Endodermal cell (in vitro differentiated cells): ENCODE measurements around the gene SKOR1. TPM values are rescaled to one million over a fixed set of nuclear protein-coding genes. Genes with fewer than 3 reads are reported as not detected.

ENCODE experiments used
- DNase-seq: peaks from one replicate; pipeline ENCODE4 v3.0.0-alpha.2; 2017
- H3K27ac ChIP-seq: 2 replicates; pipeline ENCODE4 v1.5.1; 2013; ENCODE audit warnings: mild to moderate bottlenecking, low read depth, low read length, moderate library complexity
- H3K27me3 ChIP-seq: 2 replicates; pipeline ENCODE4 v1.6.1; 2013; ENCODE audit warnings: mild to moderate bottlenecking, low read length, moderate library complexity; ENCODE audit not compliant: insufficient read depth, control insufficient read depth, poor library complexity, severe bottlenecking
- H3K36me3 ChIP-seq: 2 replicates; pipeline ENCODE4 v1.7.0; 2013; ENCODE audit warnings: mild to moderate bottlenecking, low read length, moderate library complexity; ENCODE audit not compliant: control insufficient read depth, insufficient read depth
- H3K4me1 ChIP-seq: one replicate; pipeline ENCODE4 v1.7.0; 2013; ENCODE audit warnings: low read length; ENCODE audit not compliant: control insufficient read depth, insufficient read depth
- H3K4me3 ChIP-seq: 2 replicates; pipeline ENCODE4 v1.5.1; 2013; ENCODE audit warnings: mild to moderate bottlenecking, low read length, moderate library complexity
- H3K9ac ChIP-seq: 2 replicates; pipeline ENCODE4 v1.6.1; 2013; ENCODE audit warnings: mild to moderate bottlenecking, low read length, moderate library complexity; ENCODE audit not compliant: poor library complexity, severe bottlenecking; ENCODE audit errors: extremely low read depth
- H3K9me3 ChIP-seq: 2 replicates; pipeline ENCODE4 v1.6.1; 2013; ENCODE audit warnings: mild to moderate bottlenecking, low read length, moderate library complexity; ENCODE audit not compliant: control insufficient read depth
- H3K27ac Mint-ChIP-seq: 2 replicates; pipeline ENCODE4 v1.8.0; 2020; ENCODE audit warnings: mixed read lengths
- H3K27me3 Mint-ChIP-seq: 2 replicates; pipeline ENCODE4 v1.8.0; 2021; ENCODE audit warnings: mild to moderate bottlenecking, mixed read lengths; ENCODE audit not compliant: insufficient read depth
- H3K36me3 Mint-ChIP-seq: 2 replicates; pipeline ENCODE4 v1.8.0; 2020; ENCODE audit warnings: low read depth, mixed read lengths
- H3K4me1 Mint-ChIP-seq: 2 replicates; pipeline ENCODE4 v1.8.0; 2020; ENCODE audit warnings: mixed read lengths
- H3K4me3 Mint-ChIP-seq: 2 replicates; pipeline ENCODE4 v1.8.0; 2020; ENCODE audit warnings: mild to moderate bottlenecking, moderate library complexity, mixed read lengths
- H3K9me3 Mint-ChIP-seq: 2 replicates; pipeline ENCODE4 v1.8.0; 2020; ENCODE audit warnings: mild to moderate bottlenecking, mixed read lengths
- WGBS, 2 experiments: methylation state at CpG; one replicate each; pipeline versions ENCODE4 v1.1.5 to v1.1.7; 2013; ENCODE audit warnings: missing lambda C conversion rate in 2 of 2, mixed read lengths in 1 of 2; ENCODE audit not compliant: insufficient coverage in 1 of 2, insufficient read length in 1 of 2; 5-methylcytosine and 5-hydroxymethylcytosine counted together
- total RNA-seq, 2 donors: library from RNA; stranded (reverse); fragmentation: NEBNext Ultra II Directional in 1 of 2; extraction: Animal tissue kit (Norgen Biotek cat#: 25700) in 1 of 2; gene quantifications; 2 replicates in 1 of 2; 3 replicates in 1 of 2; pipeline ENCODE4 v1.2.1, GENCODE V29; 2021
- TF ChIP-seq, protein P1 (sequence below): fragments of 200-600 bp; sonication (generic); conservative IDR thresholded peaks from 2 replicates; pipeline ENCODE4 v1.5.0; 2021; ENCODE audit warnings: antibody characterized with exemption, mild to moderate bottlenecking

Gene SKOR1
- total RNA-seq, 2 donors from 2014 or later = 0.37 to 0.51 TPM

- H3K4me3 ChIP-seq = no peak overlapping the region
- peak; percentile 54 for DNase-seq
- 36 to 42% methylated on average over 37 to 50 of the region's 50 CpGs for WGBS, 2 experiments
Observed at GRCh38 chr15:67820122-67820991, 5.0 kb upstream of the SKOR1 start.

DNA sequence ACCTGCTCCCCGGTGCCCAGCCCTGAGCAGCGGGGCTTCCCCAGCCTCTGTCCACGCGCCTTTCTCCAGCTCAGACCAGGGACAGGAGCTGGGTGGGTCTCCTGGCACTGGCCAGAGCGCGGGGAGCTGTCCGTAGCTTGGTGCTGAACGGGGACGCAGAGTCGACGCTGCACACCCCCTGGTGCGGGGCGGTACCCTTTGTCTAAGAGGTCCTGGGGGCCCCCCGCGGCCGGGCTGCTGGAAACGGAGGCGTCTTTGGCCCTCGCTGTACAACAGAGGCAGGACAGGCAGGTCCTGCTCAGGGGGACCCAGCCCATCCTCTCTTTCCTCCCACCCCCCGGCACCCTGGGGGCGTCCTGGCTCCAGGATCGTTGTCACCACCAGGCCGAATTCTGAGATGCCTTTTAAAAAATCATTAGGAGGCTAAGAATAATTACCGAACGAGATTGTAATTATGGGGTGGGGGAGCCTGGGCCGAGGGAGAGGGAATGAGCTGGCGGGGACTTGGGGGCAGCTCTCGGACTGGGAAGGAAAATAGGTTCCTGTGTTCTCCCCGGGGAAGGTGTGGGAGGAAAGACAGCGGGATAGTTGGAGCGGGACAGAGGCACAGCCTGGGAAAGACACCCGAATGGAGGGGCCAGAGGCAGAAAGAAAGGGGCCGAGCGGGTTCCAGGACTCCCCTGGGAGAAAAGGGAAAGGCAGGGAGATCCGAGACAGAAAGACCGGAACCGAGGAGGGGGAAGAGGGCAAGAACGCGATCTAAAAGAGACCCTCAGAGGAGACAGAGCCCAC is 4.1 kb upstream of the SKOR1 start:
- H3K4me3 ChIP-seq = no peak overlapping the region
- H3K27ac Mint-ChIP-seq = no peak overlapping the region
- WGBS, 2 experiments = 2 to 7% methylated on average over 16 to 39 of the region's 39 CpGs

More at GRCh38 chr15:67820122-67820991, 5.0 kb upstream of the SKOR1 start:
- Histone ChIP-seq H3K9ac (no peak overlapping the region), H3K4me1 (peaks cover 5% of the 10 kb centered on the region), H3K27ac (no peak overlapping the region), H3K36me3 (no peaks in the 10 kb centered on the region), H3K27me3 (peaks cover 99% of the 10 kb centered on the region), H3K9me3 (peaks cover 6% of the 10 kb centered on the region)
- H3K4me1 Mint-ChIP-seq = peaks cover 15% of the 10 kb centered on the region
- TF ChIP-seq, protein P1, sequence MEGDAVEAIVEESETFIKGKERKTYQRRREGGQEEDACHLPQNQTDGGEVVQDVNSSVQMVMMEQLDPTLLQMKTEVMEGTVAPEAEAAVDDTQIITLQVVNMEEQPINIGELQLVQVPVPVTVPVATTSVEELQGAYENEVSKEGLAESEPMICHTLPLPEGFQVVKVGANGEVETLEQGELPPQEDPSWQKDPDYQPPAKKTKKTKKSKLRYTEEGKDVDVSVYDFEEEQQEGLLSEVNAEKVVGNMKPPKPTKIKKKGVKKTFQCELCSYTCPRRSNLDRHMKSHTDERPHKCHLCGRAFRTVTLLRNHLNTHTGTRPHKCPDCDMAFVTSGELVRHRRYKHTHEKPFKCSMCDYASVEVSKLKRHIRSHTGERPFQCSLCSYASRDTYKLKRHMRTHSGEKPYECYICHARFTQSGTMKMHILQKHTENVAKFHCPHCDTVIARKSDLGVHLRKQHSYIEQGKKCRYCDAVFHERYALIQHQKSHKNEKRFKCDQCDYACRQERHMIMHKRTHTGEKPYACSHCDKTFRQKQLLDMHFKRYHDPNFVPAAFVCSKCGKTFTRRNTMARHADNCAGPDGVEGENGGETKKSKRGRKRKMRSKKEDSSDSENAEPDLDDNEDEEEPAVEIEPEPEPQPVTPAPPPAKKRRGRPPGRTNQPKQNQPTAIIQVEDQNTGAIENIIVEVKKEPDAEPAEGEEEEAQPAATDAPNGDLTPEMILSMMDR = no peak
- H3K27me3 Mint-ChIP-seq = peaks cover 91% of the 10 kb centered on the region
- no peak overlapping the region for H3K4me3 Mint-ChIP-seq
- peaks cover 14% of the 10 kb centered on the region for H3K9me3 Mint-ChIP-seq
- H3K36me3 Mint-ChIP-seq = peaks cover 3% of the 10 kb centered on the region
- no peak overlapping the region for H3K27ac Mint-ChIP-seq

More for the DNA sequence above, 4.1 kb upstream of the SKOR1 start:
- peaks cover 95% of the 10 kb centered on the region for H3K27me3 Mint-ChIP-seq
- H3K27me3 ChIP-seq = peaks cover 99% of the 10 kb centered on the region
- H3K9me3 ChIP-seq = no peaks in the 10 kb centered on the region
- H3K9ac ChIP-seq = no peak overlapping the region
- peak; percentile 93 for DNase-seq
- no peaks in the 10 kb centered on the region for H3K36me3 ChIP-seq
- peaks cover 10% of the 10 kb centered on the region for H3K9me3 Mint-ChIP-seq
- H3K4me1 Mint-ChIP-seq = peaks cover 18% of the 10 kb centered on the region
- peak overlapping the region; percentile 36 for H3K4me3 Mint-ChIP-seq
- no peak overlapping the region for H3K27ac ChIP-seq
- TF ChIP-seq, protein P1 = no peak
- peaks cover 5% of the 10 kb centered on the region for H3K4me1 ChIP-seq
- H3K36me3 Mint-ChIP-seq = no peaks in the 10 kb centered on the region
